Neural cell (in vitro differentiated cells): ENCODE results near the gene SCARB1. TPM values are rescaled to one million over a fixed set of nuclear protein-coding genes. Genes with fewer than 3 reads are reported as not detected.

Experiments used
- H2AFZ ChIP-seq: fragments of 200-600, 300-800 bp; sonication (generic), shearing (Covaris generic); 2 replicates; pipeline ENCODE4 v1.6.0; 2014; ENCODE audit warnings: low read depth, mild to moderate bottlenecking, antibody characterized with exemption, low read length, moderate library complexity
- H3F3A ChIP-seq: fragments of 200-600 bp; shearing (Covaris generic); 2 replicates; pipeline ENCODE4 v1.6.1; 2016; ENCODE audit warnings: mild to moderate bottlenecking, moderate library complexity, mixed read lengths, antibody characterized with exemption, low read length; ENCODE audit not compliant: insufficient read depth, poor library complexity, severe bottlenecking
- H3K27ac ChIP-seq: fragments of 200-600, 300-800 bp; sonication (generic), shearing (Covaris generic); 2 replicates; pipeline ENCODE4 v1.5.1; 2014; ENCODE audit warnings: mild to moderate bottlenecking, low read length, moderate library complexity
- H3K27me3 ChIP-seq: fragments of 300-800, 200-600 bp; sonication (generic), shearing (Covaris generic); 2 replicates; pipeline ENCODE4 v1.6.0; 2014; ENCODE audit warnings: mild to moderate bottlenecking, low read depth, low read length, moderate library complexity; ENCODE audit not compliant: insufficient read depth
- H3K36me3 ChIP-seq: fragments of 300-800, 200-600 bp; sonication (generic), shearing (Covaris generic); 2 replicates; pipeline ENCODE4 v1.5.1; 2014; ENCODE audit warnings: mild to moderate bottlenecking, antibody characterized with exemption, low read length, moderate library complexity; ENCODE audit not compliant: insufficient read depth
- H3K4me2 ChIP-seq: fragments of 300-800, 200-600 bp; sonication (generic), shearing (Covaris generic); 2 replicates; pipeline ENCODE4 v1.6.0; 2014; ENCODE audit warnings: mild to moderate bottlenecking, low read length
- H3K4me3 ChIP-seq: fragments of 300-800, 200-600 bp; sonication (generic), shearing (Covaris generic); 2 replicates; pipeline ENCODE4 v1.5.1; 2014; ENCODE audit warnings: mild to moderate bottlenecking, low read length, moderate library complexity
- H3K79me2 ChIP-seq: fragments of 200-600 bp; shearing (Covaris generic); replicated peaks from 2 replicates; pipeline ENCODE4 v1.6.0; 2014; ENCODE audit warnings: mild to moderate bottlenecking, low read length, moderate library complexity; ENCODE audit not compliant: insufficient read depth
- H3K9ac ChIP-seq: fragments of 300-800, 200-600 bp; sonication (generic), shearing (Covaris generic); 2 replicates; pipeline ENCODE4 v1.6.1; 2016; ENCODE audit warnings: mild to moderate bottlenecking, low read length, mixed read lengths
- H3K9me2 ChIP-seq: fragments of 200-600 bp; shearing (Covaris generic); 2 replicates; pipeline ENCODE4 v1.6.1; 2016; ENCODE audit warnings: mild to moderate bottlenecking, low read length, mixed read lengths; ENCODE audit not compliant: insufficient read depth
- H3K9me3 ChIP-seq: fragments of 200-600, 300-800 bp; sonication (generic), shearing (Covaris generic); 2 replicates; pipeline ENCODE4 v1.6.1; 2016; ENCODE audit warnings: mild to moderate bottlenecking, mixed run types, low read length, moderate library complexity, mixed read lengths
- H4K20me1 ChIP-seq: fragments of 200-600 bp; shearing (Covaris generic); 2 replicates; pipeline ENCODE4 v1.6.1; 2016; ENCODE audit warnings: mild to moderate bottlenecking, mixed run types; ENCODE audit not compliant: insufficient read depth
- CTCF ChIP-seq: fragments of 450-650 bp; IDR thresholded peaks from 2 replicates; pipeline ENCODE4 v1.5.1; 2014; ENCODE audit warnings: antibody characterized with exemption, mild to moderate bottlenecking, moderate library complexity; ENCODE audit not compliant: poor library complexity, severe bottlenecking
- EP300 ChIP-seq: fragments of 450-650 bp; conservative IDR thresholded peaks from 2 replicates; pipeline ENCODE4 v1.6.1; 2014; ENCODE audit warnings: antibody characterized with exemption, mild to moderate bottlenecking, moderate library complexity; ENCODE audit not compliant: poor library complexity, severe bottlenecking
- EZH2 ChIP-seq: fragments of 200-600, 300-800 bp; shearing (Covaris generic), sonication (generic); IDR thresholded peaks from 2 replicates; pipeline ENCODE4 v1.6.1; 2014; ENCODE audit warnings: antibody characterized with exemption, low read length, borderline replicate concordance, mild to moderate bottlenecking; ENCODE audit not compliant: insufficient read depth, poor library complexity, severe bottlenecking
- MXI1 ChIP-seq: fragments of 450-650 bp; conservative IDR thresholded peaks from 2 replicates; pipeline ENCODE4 v1.6.1; 2014; ENCODE audit warnings: antibody characterized with exemption, mild to moderate bottlenecking; ENCODE audit not compliant: poor library complexity, severe bottlenecking
- POLR2AphosphoS5 ChIP-seq: IDR thresholded peaks from 2 replicates; pipeline ENCODE4 v1.6.1; 2012
- RAD21 ChIP-seq: fragments of 450-650 bp; conservative IDR thresholded peaks from 2 replicates; pipeline ENCODE4 v1.6.1; 2014; ENCODE audit warnings: antibody characterized with exemption, mild to moderate bottlenecking, moderate library complexity
- REST ChIP-seq: IDR thresholded peaks from 2 replicates; pipeline ENCODE4 v1.6.1; 2012; ENCODE audit warnings: borderline replicate concordance
- SMC3 ChIP-seq: fragments of 450-650 bp; conservative IDR thresholded peaks from 2 replicates; pipeline ENCODE4 v1.6.1; 2014; ENCODE audit warnings: antibody characterized with exemption, mild to moderate bottlenecking, moderate library complexity; ENCODE audit not compliant: poor library complexity
- TAF1 ChIP-seq: IDR thresholded peaks from 2 replicates; pipeline ENCODE4 v1.6.1; 2012; ENCODE audit warnings: low read depth
- polyA plus RNA-seq: library from polyadenylated mRNA; depleted of rRNA; stranded (reverse); fragments of >200 nt; gene quantifications from 2 replicates; pipeline ENCODE4 v1.2.3, GENCODE V29; 2014

Gene SCARB1
- polyA plus RNA-seq, 1 donor from 2014 or later: 5.8 TPM

GRCh38 chr12:124774054-124774461 is 89.6 kb downstream of the SCARB1 start:
- H3K4me3 ChIP-seq: no peak overlapping the region
- no peaks in the 10 kb centered on the region for H3F3A ChIP-seq
- H3K9ac ChIP-seq: no peak overlapping the region
- no peak overlapping the region for H3K27ac ChIP-seq
- no peaks in the 10 kb centered on the region for H3K9me3 ChIP-seq
- H4K20me1 ChIP-seq: no peaks in the 10 kb centered on the region
- H3K79me2 ChIP-seq: no peaks in the 10 kb centered on the region
- H3K9me2 ChIP-seq: no peaks in the 10 kb centered on the region
- H2AFZ ChIP-seq: no peak overlapping the region
- TF ChIP-seq EZH2 (no peak), RAD21 (no peak), TAF1 (no peak), MXI1 (no peak), SMC3 (no peak), EP300 (no peak), REST (no peak), POLR2AphosphoS5 (no peak), CTCF (no peak)
- H3K4me2 ChIP-seq: no peak overlapping the region
- no peaks in the 10 kb centered on the region for H3K36me3 ChIP-seq
- H3K27me3 ChIP-seq: no peaks in the 10 kb centered on the region

- TF ChIP-seq RAD21 (no peak), TAF1 (no peak), EP300 (no peak), SMC3 (no peak), MXI1 (no peak), EZH2 (no peak), REST (no peak), CTCF (no peak), POLR2AphosphoS5 (no peak)
- Histone ChIP-seq H3K9ac (no peak overlapping the region), H3K4me3 (no peak overlapping the region), H3K36me3 (no peaks in the 10 kb centered on the region), H3K79me2 (no peaks in the 10 kb centered on the region), H4K20me1 (no peaks in the 10 kb centered on the region), H2AFZ (no peak overlapping the region), H3K27me3 (no peaks in the 10 kb centered on the region), H3K9me2 (no peaks in the 10 kb centered on the region), H3K4me2 (no peak overlapping the region), H3K27ac (no peak overlapping the region), H3K9me3 (no peaks in the 10 kb centered on the region), H3F3A (no peaks in the 10 kb centered on the region)
Measured at GRCh38 chr12:124772289-124773170, 91.1 kb downstream of the SCARB1 start.
